Smooth muscle cell (in vitro differentiated cells): ENCODE measurements around the gene LLCFC1. TPM values are rescaled to one million over a fixed set of nuclear protein-coding genes. Genes with fewer than 3 reads are reported as not detected.

ENCODE experiments used
- DNase-seq: peaks from one replicate; lab custom pipeline; 2025; ENCODE audit not compliant: unreplicated experiment; lab: John Stamatoyannopoulos, UW
- H2AFZ ChIP-seq: fragments of 200-600 bp; sonication (generic); 2 replicates; pipeline ENCODE4 v1.6.0; 2016; ENCODE audit warnings: antibody characterized with exemption, low read depth, mild to moderate bottlenecking
- H3F3A ChIP-seq: fragments of 200-600 bp; sonication (generic); 2 replicates; pipeline ENCODE4 v1.6.0; 2017; ENCODE audit warnings: antibody characterized with exemption, low read depth
- H3K27ac ChIP-seq: fragments of 200-600 bp; sonication (generic); 2 replicates; pipeline ENCODE4 v1.5.1; 2016; ENCODE audit warnings: low read depth, mild to moderate bottlenecking
- H3K27me3 ChIP-seq: fragments of 200-600 bp; sonication (generic); 2 replicates; pipeline ENCODE4 v1.6.1; 2016; ENCODE audit warnings: low read depth, mild to moderate bottlenecking
- H3K36me3 ChIP-seq: fragments of 200-600 bp; sonication (generic); 2 replicates; pipeline ENCODE4 v1.5.1; 2016; ENCODE audit warnings: low read depth
- H3K4me1 ChIP-seq: fragments of 200-600 bp; sonication (generic); 2 replicates; pipeline ENCODE4 v1.5.1; 2016; ENCODE audit warnings: low read depth
- H3K4me2 ChIP-seq: fragments of 200-600 bp; sonication (generic); 2 replicates; pipeline ENCODE4 v1.6.0; 2016; ENCODE audit warnings: mild to moderate bottlenecking
- H3K4me3 ChIP-seq: fragments of 200-600 bp; sonication (generic); 2 replicates; pipeline ENCODE4 v1.5.1; 2016; ENCODE audit warnings: mild to moderate bottlenecking
- H3K79me2 ChIP-seq: fragments of 200-600 bp; sonication (generic); 2 replicates; pipeline ENCODE4 v1.6.0; 2016; ENCODE audit warnings: low read depth, mild to moderate bottlenecking
- H3K9ac ChIP-seq: fragments of 200-600 bp; sonication (generic); 2 replicates; pipeline ENCODE4 v1.6.0; 2016; ENCODE audit warnings: low read depth
- H3K9me3 ChIP-seq: fragments of 200-600 bp; sonication (generic); replicated peaks from 2 replicates; pipeline ENCODE4 v1.5.1; 2016; ENCODE audit warnings: low read depth
- H4K20me1 ChIP-seq: fragments of 200-600 bp; sonication (generic); 2 replicates; pipeline ENCODE4 v1.6.0; 2016; ENCODE audit warnings: low read depth
- CTCF ChIP-seq: fragments of 200-600 bp; sonication (generic); IDR thresholded peaks from 2 replicates; pipeline ENCODE4 v1.5.1; 2017; ENCODE audit warnings: borderline replicate concordance, mild to moderate bottlenecking, antibody characterized with exemption; ENCODE audit not compliant: insufficient read depth, poor library complexity, severe bottlenecking
- WGBS: methylation state at CpG from one replicate; pipeline ENCODE4 v1.1.7; 2016; ENCODE audit warnings: low lambda C conversion rate; 5-methylcytosine and 5-hydroxymethylcytosine counted together
- polyA plus RNA-seq: library from polyadenylated mRNA; unstranded; fragments of >200 nt; fragmentation: Nextera tagmentation; extraction: Ambion mirVana; gene quantifications from 2 replicates; pipeline ENCODE4 v1.2.1, GENCODE V29; 2016
- total RNA-seq: library from RNA; depleted of rRNA; stranded (reverse); fragments of >200 nt; gene quantifications from 2 replicates; pipeline ENCODE4 v1.2.3, GENCODE V29; 2014

Gene LLCFC1
- total and polyA plus RNA-seq, 2 experiments from 2014 or later = not detected

GRCh38 chr7:142962991-142963390 is 23.7 kb downstream of the LLCFC1 start:
- DNase-seq = no peak
- H3K4me3 ChIP-seq = no peak overlapping the region
- no peaks in the 10 kb centered on the region for H3K9me3 ChIP-seq
- no peak overlapping the region for H3K27ac ChIP-seq
- no peak for TF ChIP-seq CTCF
- peaks cover 12% of the 10 kb centered on the region for H3K4me1 ChIP-seq
- H3K79me2 ChIP-seq = no peaks in the 10 kb centered on the region
- 50% methylated on average over 1 of the region's 1 CpG for WGBS
- peaks cover 3% of the 10 kb centered on the region for H3K27me3 ChIP-seq
- no peak overlapping the region for H3K9ac ChIP-seq
- no peaks in the 10 kb centered on the region for H3K36me3 ChIP-seq
- no peaks in the 10 kb centered on the region for H3F3A ChIP-seq
- no peak overlapping the region for H2AFZ ChIP-seq
- no peaks in the 10 kb centered on the region for H4K20me1 ChIP-seq
- H3K4me2 ChIP-seq = no peak overlapping the region

- no peak overlapping the region for H3K27ac ChIP-seq
- H3K4me2 ChIP-seq = no peak overlapping the region
- H3K79me2 ChIP-seq = no peaks in the 10 kb centered on the region
- H3K4me3 ChIP-seq = no peak overlapping the region
- H3K4me1 ChIP-seq = peaks cover 12% of the 10 kb centered on the region
- no peak overlapping the region for H3K9ac ChIP-seq
- WGBS = 98% methylated on average over 2 of the region's 2 CpGs
- no peaks in the 10 kb centered on the region for H3F3A ChIP-seq
- H3K27me3 ChIP-seq = peaks cover 3% of the 10 kb centered on the region
- no peak overlapping the region for H2AFZ ChIP-seq
- no peaks in the 10 kb centered on the region for H3K9me3 ChIP-seq
- no peak for DNase-seq
- TF ChIP-seq CTCF = no peak
- H4K20me1 ChIP-seq = no peaks in the 10 kb centered on the region
- no peaks in the 10 kb centered on the region for H3K36me3 ChIP-seq
Observed at GRCh38 chr7:142963993-142964392, 24.7 kb downstream of the LLCFC1 start.

GRCh38 chr7:142964502-142965246 is 25.4 kb downstream of the LLCFC1 start:
- Histone ChIP-seq H3K79me2 (no peaks in the 10 kb centered on the region), H3K36me3 (no peaks in the 10 kb centered on the region), H4K20me1 (no peaks in the 10 kb centered on the region), H3K27me3 (peaks cover 3% of the 10 kb centered on the region), H2AFZ (no peak overlapping the region), H3K9me3 (no peaks in the 10 kb centered on the region), H3K4me3 (no peak overlapping the region), H3F3A (no peaks in the 10 kb centered on the region), H3K4me2 (no peak overlapping the region), H3K27ac (no peak overlapping the region), H3K4me1 (peaks cover 12% of the 10 kb centered on the region), H3K9ac (no peak overlapping the region)
- DNase-seq = no peak
- WGBS = 67% methylated on average over 6 of the region's 6 CpGs
- no peak for TF ChIP-seq CTCF

GRCh38 chr7:142968229-142968628 is 28.9 kb downstream of the LLCFC1 start:
- Histone ChIP-seq H4K20me1 (no peaks in the 10 kb centered on the region), H3K79me2 (no peaks in the 10 kb centered on the region), H3K4me3 (no peak overlapping the region), H3K9me3 (no peaks in the 10 kb centered on the region), H3K9ac (no peak overlapping the region), H3F3A (no peaks in the 10 kb centered on the region), H3K4me1 (peaks cover under 1% of the 10 kb centered on the region), H3K27me3 (no peaks in the 10 kb centered on the region), H2AFZ (no peak overlapping the region), H3K27ac (no peak overlapping the region), H3K4me2 (no peak overlapping the region), H3K36me3 (no peaks in the 10 kb centered on the region)
- DNase-seq = no peak
- WGBS = 96% methylated on average over 4 of the region's 4 CpGs
- TF ChIP-seq CTCF = no peak
